HepG2 (cell line): ENCODE results near the gene GTF2B. TPM values are rescaled to one million over a fixed set of nuclear protein-coding genes. Genes with fewer than 3 reads are reported as not detected.
A peak's percentile ranks its signal among the peaks of the same experiment; 100 is the strongest.

Source experiments
- ATAC-seq: fragments of 200-7000 bp; cut with Tn5 transposase; 3 replicates; pipeline ENCODE4 v1.9.1; 2020; ENCODE audit warnings: mild to moderate bottlenecking, moderate library complexity
- BruUV-seq: library from RNA; stranded (reverse); fragments of 400-500 nt; replicated peaks from 2 replicates; lab custom pipeline; 2021; lab: Mats Ljungman, UMichigan
- CTCF ChIA-PET: fragments of 300-600 bp; formaldehyde crosslinking; extraction: SDS; loops from one replicate; lab custom pipeline; 2021; ENCODE audit warnings: low total read pairs, inconsistent platforms, low intra/inter-chr PET ratio; lab: Yijun Ruan, JAX
- POLR2A ChIA-PET: fragments of 350-600 bp; sonication (Branson Sonifier 250); formaldehyde crosslinking; loops from one replicate; lab custom pipeline; 2020; ENCODE audit warnings: antibody characterized with exemption, inconsistent platforms; lab: Yijun Ruan, JAX
- DNase-seq: peaks from one replicate; pipeline ENCODE4 v3.0.0-alpha.2; 2015; ENCODE audit warnings: low spot score
- FAIRE-seq: peaks from 3 replicates; lab custom pipeline; 2011; peaks lifted over from hg19 to GRCh38; lab: Jason Lieb, UNC
- H2AFZ ChIP-seq: one replicate; pipeline ENCODE4 v1.6.1; 2011; ENCODE audit warnings: low read length, inconsistent platforms
- H3K27ac ChIP-seq: fragments of 300-600 bp; 3 replicates; pipeline ENCODE4 v1.8.0; 2011; ENCODE audit warnings: mixed run types, mild to moderate bottlenecking, mixed read lengths, low read length, inconsistent platforms; ENCODE audit not compliant: insufficient read depth; ENCODE audit errors: extremely low read length
- H3K27me3 ChIP-seq, 2 experiments: fragments of 200-600 bp in 1 of 2; 2 replicates in 1 of 2; 3 replicates in 1 of 2; pipeline versions ENCODE4 v1.6.0 to v1.8.0; 2011; ENCODE audit warnings: low read length in 2 of 2, mild to moderate bottlenecking in 2 of 2, moderate library complexity in 2 of 2, inconsistent platforms in 1 of 2; ENCODE audit not compliant: insufficient read depth in 2 of 2, control insufficient read depth in 1 of 2
- H3K36me3 ChIP-seq, 2 experiments: fragments of 200-600 bp in 1 of 2; replicated peaks in 1 of 2; 2 replicates in 1 of 2; 3 replicates in 1 of 2; pipeline versions ENCODE4 v1.5.1 to v1.8.0; 2011; ENCODE audit warnings: low read length in 2 of 2, inconsistent platforms in 1 of 2; ENCODE audit not compliant: insufficient read depth in 2 of 2, control insufficient read depth in 1 of 2
- H3K4me1 ChIP-seq: 2 replicates; pipeline ENCODE4 v1.5.1; 2012; ENCODE audit warnings: low read length, inconsistent platforms; ENCODE audit not compliant: insufficient read depth
- H3K4me2 ChIP-seq: 2 replicates; pipeline ENCODE4 v1.6.0; 2011; ENCODE audit warnings: low read depth, low read length, inconsistent platforms
- H3K4me3 ChIP-seq, 3 experiments: fragments of 200-600 bp in 1 of 3; sonication (generic), shearing (Covaris generic) in 1 of 3; replicated peaks in 1 of 3; 2 replicates each; pipeline ENCODE4 v1.5.1; 2011 to 2016; ENCODE audit warnings: low read length in 3 of 3, inconsistent platforms in 2 of 3, low read depth in 2 of 3, mild to moderate bottlenecking in 2 of 3, control low read depth in 1 of 3, mixed read lengths in 1 of 3; ENCODE audit not compliant: insufficient read depth in 1 of 3
- H3K79me2 ChIP-seq: one replicate; pipeline ENCODE4 v1.6.1; 2011; ENCODE audit warnings: low read length, inconsistent platforms; ENCODE audit not compliant: insufficient read depth
- H3K9ac ChIP-seq: 2 replicates; pipeline ENCODE4 v1.6.0; 2011; ENCODE audit warnings: mild to moderate bottlenecking, low read depth, low read length, inconsistent platforms; ENCODE audit not compliant: insufficient read depth
- H3K9me3 ChIP-seq: 2 replicates; pipeline ENCODE4 v1.5.1; 2012; ENCODE audit warnings: mild to moderate bottlenecking, low read length
- H4K20me1 ChIP-seq: 2 replicates; pipeline ENCODE4 v1.6.0; 2011; ENCODE audit warnings: inconsistent platforms, mild to moderate bottlenecking, low read length, moderate library complexity; ENCODE audit not compliant: insufficient read depth
- EP300 ChIP-seq, 3 experiments: sonication (generic) in 1 of 3; formaldehyde crosslinking in 1 of 3; IDR thresholded peaks; 2 replicates each; pipeline versions ENCODE4 v1.5.1 to v1.6.1; 2011 to 2020; ENCODE audit warnings: low read depth in 2 of 3, low read length in 2 of 3, borderline replicate concordance in 1 of 3, improper control_type of control experiment in 1 of 3, mild to moderate bottlenecking in 1 of 3, missing genetic modification reagents in 1 of 3, moderate library complexity in 1 of 3
- FOXA1 ChIP-seq, 2 experiments: fragments of 450-650 bp in 1 of 2; sonication (generic) in 1 of 2; formaldehyde crosslinking in 1 of 2; IDR thresholded peaks; 2 replicates each; pipeline versions ENCODE4 v1.4.0 to v1.6.1; 2016 to 2020; ENCODE audit warnings: missing genetic modification reagents in 1 of 2
- FOXA3 ChIP-seq: IDR thresholded peaks from 2 replicates; pipeline ENCODE4 v1.6.1; 2016; ENCODE audit warnings: missing genetic modification reagents, missing compliant biosample characterization
- NR2F6 ChIP-seq, 2 experiments: IDR thresholded peaks; 2 replicates each; pipeline ENCODE4 v1.6.1; 2016; ENCODE audit warnings: antibody characterized with exemption in 1 of 2, mild to moderate bottlenecking in 1 of 2
- ZBTB7B ChIP-seq: sonication (generic); formaldehyde crosslinking; IDR thresholded peaks from 2 replicates; pipeline ENCODE4 v1.4.0; 2020; ENCODE audit warnings: missing genetic modification reagents
- ZNF121 ChIP-seq: sonication (generic); formaldehyde crosslinking; IDR thresholded peaks from 2 replicates; pipeline ENCODE4 v1.5.0; 2020; ENCODE audit warnings: mild to moderate bottlenecking, missing genetic modification reagents
- ZNF850 ChIP-seq: sonication (generic); formaldehyde crosslinking; conservative IDR thresholded peaks from 2 replicates; pipeline ENCODE4 v1.9.0; 2021; ENCODE audit warnings: mild to moderate bottlenecking, missing genetic modification reagents
- WGBS: methylation state at CpG from one replicate; pipeline ENCODE4 v1.1.6; 2017; ENCODE audit warnings: low lambda C conversion rate; 5-methylcytosine and 5-hydroxymethylcytosine counted together
- in situ Hi-C: cut with HindIII; loops from 2 replicates; pipeline ENCODE4 v1.10.0; 2017; ENCODE audit warnings: low pct_unique_long_range_greater_than_20kb; ENCODE audit not compliant: extremely low pct_ligation_motif_present
- intact Hi-C: fragments of 100-400 bp; cut with micrococcal nuclease; formaldehyde crosslinking; loops from one replicate; pipeline ENCODE4 v1.10.0; 2022; ENCODE audit not compliant: unreplicated experiment
- polyA plus RNA-seq, 8 experiments: library from polyadenylated mRNA; depleted of rRNA in 3 of 8; stranded (reverse) in 7 of 8; unstranded in 1 of 8; fragments of >200 nt; fragmentation: Illumina TruSeq in 4 of 8; extraction: Trizol in 4 of 8; gene quantifications; 2 replicates each; pipeline versions ENCODE4 v1.2.1 to v1.2.3, GENCODE V29; 2011 to 2016; ENCODE audit warnings: low read depth in 4 of 8, missing spikeins in 1 of 8, mixed read lengths in 1 of 8; ENCODE audit not compliant: insufficient read depth in 1 of 8
- total RNA-seq, 5 experiments: library from RNA; depleted of rRNA; stranded (reverse); fragments of >200 nt; fragmentation: Illumina TruSeq; extraction: Trizol; gene quantifications; 2 replicates each; pipeline ENCODE4 v1.2.3, GENCODE V29; 2016; ENCODE audit warnings: low read depth in 1 of 5
- TF ChIP-seq, protein P1 (sequence below): sonication (generic); formaldehyde crosslinking; IDR thresholded peaks from 2 replicates; pipeline ENCODE4 v1.4.0; 2020; ENCODE audit warnings: missing genetic modification reagents, borderline replicate concordance

Gene GTF2B
- total and polyA plus RNA-seq, 2 of the 13 experiments (the other 11 are each of a cell fraction or from before 2014, with no cell fraction given) = 31.5 to 43.4 TPM

DNA sequence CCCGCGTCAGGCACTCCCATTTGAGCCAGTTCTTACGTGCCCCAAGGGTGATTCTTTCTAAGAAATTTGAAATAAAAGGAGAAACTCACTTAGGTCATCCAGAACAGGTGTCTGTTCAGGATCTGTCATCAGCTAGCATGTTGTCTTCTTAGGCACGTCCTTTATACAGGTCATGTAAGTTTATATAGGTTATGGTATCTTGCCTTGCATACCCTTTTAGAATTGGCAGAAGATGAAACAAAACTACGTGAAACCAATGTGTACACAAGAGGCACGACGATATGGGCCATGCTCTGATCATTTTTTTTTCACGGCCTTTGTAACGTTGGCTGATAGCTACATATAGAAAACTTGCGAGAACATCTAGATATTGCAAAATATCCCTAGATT is 579 bp upstream of the GTF2B start:
- peak overlapping the region; percentile 84 to 96 (median 87) for H3K4me3 ChIP-seq
- H3K9me3 ChIP-seq = no peaks in the 10 kb centered on the region
- no peak for TF ChIP-seq FOXA1 (IDR thresholded peaks at IDR 0.05)
- peak; percentile 78 for TF ChIP-seq FOXA1 (CRISPR knock-in tag; IDR thresholded peaks at IDR 0.05)
- no peak for TF ChIP-seq ZNF121
- TF ChIP-seq, protein P1, sequence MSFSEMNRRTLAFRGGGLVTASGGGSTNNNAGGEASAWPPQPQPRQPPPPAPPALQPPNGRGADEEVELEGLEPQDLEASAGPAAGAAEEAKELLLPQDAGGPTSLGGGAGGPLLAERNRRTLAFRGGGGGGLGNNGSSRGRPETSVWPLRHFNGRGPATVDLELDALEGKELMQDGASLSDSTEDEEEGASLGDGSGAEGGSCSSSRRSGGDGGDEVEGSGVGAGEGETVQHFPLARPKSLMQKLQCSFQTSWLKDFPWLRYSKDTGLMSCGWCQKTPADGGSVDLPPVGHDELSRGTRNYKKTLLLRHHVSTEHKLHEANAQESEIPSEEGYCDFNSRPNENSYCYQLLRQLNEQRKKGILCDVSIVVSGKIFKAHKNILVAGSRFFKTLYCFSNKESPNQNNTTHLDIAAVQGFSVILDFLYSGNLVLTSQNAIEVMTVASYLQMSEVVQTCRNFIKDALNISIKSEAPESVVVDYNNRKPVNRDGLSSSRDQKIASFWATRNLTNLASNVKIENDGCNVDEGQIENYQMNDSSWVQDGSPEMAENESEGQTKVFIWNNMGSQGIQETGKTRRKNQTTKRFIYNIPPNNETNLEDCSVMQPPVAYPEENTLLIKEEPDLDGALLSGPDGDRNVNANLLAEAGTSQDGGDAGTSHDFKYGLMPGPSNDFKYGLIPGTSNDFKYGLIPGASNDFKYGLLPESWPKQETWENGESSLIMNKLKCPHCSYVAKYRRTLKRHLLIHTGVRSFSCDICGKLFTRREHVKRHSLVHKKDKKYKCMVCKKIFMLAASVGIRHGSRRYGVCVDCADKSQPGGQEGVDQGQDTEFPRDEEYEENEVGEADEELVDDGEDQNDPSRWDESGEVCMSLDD (CRISPR knock-in tag) = no peak
- TF ChIP-seq ZBTB7B (CRISPR knock-in tag) = 0 out of 2 replicates have a peak, but pooled peaks have one; percentile 5
- peak; percentile 56 for TF ChIP-seq FOXA3 (CRISPR knock-in tag)
- no peak for TF ChIP-seq NR2F6 (IDR thresholded peaks at IDR 0.05)
- 0 out of 2 replicates have a peak, but pooled peaks have one; percentile 16 for TF ChIP-seq NR2F6 (CRISPR knock-in tag; IDR thresholded peaks at IDR 0.05)
- 0 out of 4 replicates have a peak, but pooled peaks of 1 of the 2 experiments have one; percentile 9 for TF ChIP-seq EP300 (IDR thresholded peaks at IDR 0.05; ENCODE audit: low read depth in 2 of 2, low read length in 2 of 2)
- TF ChIP-seq EP300 (CRISPR knock-in tag; IDR thresholded peaks at IDR 0.05; ENCODE audit: borderline replicate concordance) = no peak
- TF ChIP-seq ZNF850 (CRISPR knock-in tag) = 0 out of 2 replicates have a peak, but pooled peaks have one; percentile 0
- ATAC-seq (peak; percentile 12), DNase-seq (peak; percentile 45), FAIRE-seq (no peak)
- CTCF ChIA-PET = no interaction called here
- H2AFZ ChIP-seq = peak overlapping the region; percentile 66
- POLR2A ChIA-PET = interaction anchor here (0.8 to 3.0 kb wide), 11 partner anchors 11 to 207 kb away, joined by 3 to 13 read pairs (median 4); partner anchors contain the start of gene PKN2
- H3K79me2 ChIP-seq = peaks cover 44% of the 10 kb centered on the region
- WGBS = 1% methylated on average over 10 of the region's 10 CpGs
- H3K36me3 ChIP-seq = peaks cover 1 to 11% of the 10 kb centered on the region in 2 experiments; a peak in 1 of 5 replicates
- H3K9ac ChIP-seq = peak overlapping the region; percentile 93
- peak overlapping the region; percentile 88 for H3K27ac ChIP-seq
- no peaks in the 10 kb centered on the region; a peak in 1 of 5 replicates for H3K27me3 ChIP-seq
- H4K20me1 ChIP-seq = peaks cover 17% of the 10 kb centered on the region; the same call in 1 of the 2 replicates
- in situ Hi-C loops = no loop called here
- peaks cover 31% of the 10 kb centered on the region for H3K4me1 ChIP-seq
- no TSS peak for BruUV-seq
- intact Hi-C loops = loop anchor here (2.0 to 10.0 kb wide), 4 partner anchors 29 to 633 kb away; partner anchors contain the start of gene LRRC8B
- peak overlapping the region; percentile 83 for H3K4me2 ChIP-seq
